ENCODE data around the gene SLC7A5.
"Not testable (repeated sequence)": the region's sequence is repeated elsewhere in the genome, so short reads cannot be mapped to it uniquely, and the experiment has no call there.

The SLC7A5 gene

DNA sequence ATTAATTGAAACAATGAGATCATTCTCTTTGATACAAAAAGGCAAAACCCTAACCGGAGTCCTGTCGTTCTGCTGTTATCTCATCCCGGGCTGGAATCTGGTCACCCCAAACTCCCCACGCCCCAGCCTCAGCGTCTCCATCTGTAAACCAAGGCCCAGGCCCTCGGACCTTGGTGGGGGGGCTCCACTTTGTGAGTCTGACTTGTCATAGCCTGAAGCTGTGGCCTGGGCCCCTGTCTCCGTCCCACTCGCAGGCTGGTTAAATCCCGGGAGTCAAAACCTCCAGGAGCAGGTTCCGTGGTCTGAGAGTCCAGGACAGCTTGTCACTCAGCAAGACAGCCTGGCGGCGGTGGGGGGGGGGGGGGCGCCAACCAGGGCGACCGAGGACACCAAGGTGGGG lies 50.0 kb downstream of the SLC7A5 start:
- no peak for DNase-seq

DNA sequence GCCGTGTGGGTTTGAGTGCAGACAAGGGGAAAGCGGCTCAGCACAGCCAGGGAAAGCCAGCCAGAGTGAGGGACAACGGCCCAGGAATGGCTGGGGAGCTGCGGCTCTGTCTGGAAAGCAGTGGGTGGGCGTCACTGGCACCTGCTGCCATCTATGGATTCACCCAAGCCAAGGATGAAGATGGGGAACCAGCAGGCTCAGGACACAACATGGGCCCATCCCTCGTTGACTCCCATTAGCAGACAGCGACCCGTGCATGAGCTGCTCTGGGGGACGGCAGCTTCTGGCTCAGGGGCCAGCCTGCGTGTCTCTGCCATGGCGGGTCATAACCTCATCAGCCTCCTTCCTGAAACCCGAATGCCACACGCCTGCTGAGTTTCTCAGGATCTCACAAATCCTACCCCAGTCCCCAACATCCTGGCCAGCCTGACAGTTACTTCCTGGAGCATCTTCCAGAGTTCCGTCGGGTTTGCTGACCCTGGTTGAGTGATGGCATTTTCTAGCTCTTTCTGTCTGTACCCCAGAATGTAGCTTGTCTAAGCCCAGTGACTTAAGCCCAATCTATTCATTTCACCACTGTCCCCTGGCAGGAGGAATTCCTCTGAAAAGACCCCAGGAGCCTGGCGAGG lies 50.7 kb downstream of the SLC7A5 start:
- DNase-seq = no peak

DNA sequence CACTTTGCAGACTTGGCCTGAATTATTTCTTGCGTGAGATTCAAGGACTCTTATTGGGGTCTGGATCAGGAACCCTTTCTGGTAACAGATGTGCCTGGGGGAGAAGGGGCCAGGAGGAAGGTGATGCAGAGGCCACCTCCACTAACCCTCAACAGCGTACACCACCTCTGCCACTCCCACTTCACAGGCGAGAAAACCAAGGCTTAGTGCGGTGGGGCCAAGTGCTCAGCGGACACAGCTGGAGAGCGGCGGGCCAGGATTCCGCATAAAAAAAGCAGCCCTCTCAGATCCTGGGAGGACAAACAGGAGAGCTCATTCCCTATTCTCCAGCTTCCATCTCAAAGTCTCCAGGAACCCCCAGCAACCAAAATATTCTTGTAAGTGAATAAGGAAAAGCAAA lies 51.4 kb downstream of the SLC7A5 start:
- no peak for DNase-seq

DNA sequence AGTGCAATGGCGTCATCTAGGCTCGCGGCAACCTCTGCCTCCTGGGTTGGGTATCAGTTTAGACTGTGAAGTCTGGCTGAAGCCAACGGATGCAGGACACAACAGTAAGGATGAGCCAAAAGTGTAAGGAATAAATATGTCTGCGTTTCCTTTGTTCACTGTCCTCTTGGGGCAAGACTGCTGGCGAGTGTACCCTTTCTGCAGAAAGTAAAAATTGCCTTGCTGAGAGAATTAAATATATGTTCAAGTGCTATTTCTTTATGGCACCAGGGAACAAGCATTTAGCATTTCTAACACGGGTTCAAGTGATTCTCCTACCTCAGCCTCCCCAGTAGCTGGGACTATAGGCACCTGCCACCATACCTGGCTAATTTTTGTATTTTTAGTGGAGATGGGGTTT lies 51.9 kb downstream of the SLC7A5 start:
- DNase-seq = not testable (repeated sequence)

DNA sequence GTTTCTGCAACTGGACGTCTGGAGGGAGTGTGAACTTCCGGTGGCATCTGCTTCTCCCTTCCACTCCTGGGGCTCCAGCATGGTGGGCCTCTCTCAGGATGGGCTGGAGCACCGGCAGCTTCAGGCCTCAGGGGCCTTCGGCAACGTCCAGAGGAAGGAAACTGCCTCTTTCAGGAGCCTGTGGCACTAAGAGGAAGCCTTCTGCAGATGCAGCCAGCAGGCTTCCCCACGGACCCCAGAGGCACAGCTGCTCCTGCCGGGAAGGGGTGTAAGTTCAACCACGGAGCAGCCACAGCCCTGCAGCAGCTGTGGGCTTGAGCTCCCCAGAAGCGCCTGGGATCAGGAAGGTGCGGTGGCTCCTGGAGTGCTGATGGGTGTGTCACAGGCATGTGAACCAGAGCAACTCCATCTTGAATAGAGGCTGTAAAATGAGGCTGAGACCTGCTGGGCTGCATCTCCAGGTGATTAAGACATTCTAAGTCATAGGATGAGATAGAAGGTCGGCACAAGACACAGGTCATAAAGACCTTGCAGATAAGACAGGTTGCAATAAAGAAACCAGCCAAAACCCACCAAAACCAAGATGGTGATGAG lies 52.7 kb downstream of the SLC7A5 start:
- DNase-seq = no peak

DNA sequence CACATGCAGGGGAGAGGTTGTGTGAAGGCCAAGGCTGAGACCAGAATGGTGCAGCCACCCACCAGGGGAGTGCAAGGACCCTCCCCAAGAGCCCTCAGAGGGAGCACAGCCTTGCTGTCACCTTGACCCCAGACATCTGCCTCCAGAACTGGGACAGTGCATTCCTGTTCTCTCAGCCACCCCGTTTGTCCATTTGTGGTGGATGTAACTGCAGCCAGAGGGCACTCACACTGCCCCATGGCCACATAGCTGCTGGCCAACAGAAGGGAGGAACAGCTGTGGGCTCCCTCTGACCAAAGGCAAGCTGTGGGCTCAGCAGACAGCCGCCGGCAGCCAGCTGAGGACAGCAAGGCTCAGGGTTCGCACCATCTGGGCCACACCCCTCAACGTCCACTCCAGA lies 53.7 kb downstream of the SLC7A5 start:
- DNase-seq = no peak

DNA sequence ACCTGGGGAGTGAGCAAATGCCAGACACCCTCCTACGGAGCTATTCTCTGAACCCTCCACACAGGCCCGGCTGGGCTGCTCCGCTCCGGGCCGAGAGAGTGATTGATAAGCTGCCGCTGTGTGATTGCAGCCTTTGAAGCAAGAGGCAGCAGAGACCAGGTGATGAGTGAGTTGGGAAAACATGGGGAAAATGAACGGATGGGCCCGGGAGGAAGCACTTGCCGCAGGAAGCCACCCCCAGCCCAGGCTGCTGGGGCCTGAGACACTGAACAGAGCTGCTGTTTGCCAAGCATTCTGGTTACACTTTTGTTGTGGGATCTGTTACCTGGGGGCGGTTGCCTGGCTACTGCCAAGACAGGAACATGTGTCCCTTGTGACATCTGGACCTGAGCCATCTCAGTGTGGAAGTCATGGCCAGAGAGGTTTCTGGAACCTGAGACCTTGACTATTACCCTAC lies 57.1 kb downstream of the SLC7A5 start:
- DNase-seq = no peak

DNA sequence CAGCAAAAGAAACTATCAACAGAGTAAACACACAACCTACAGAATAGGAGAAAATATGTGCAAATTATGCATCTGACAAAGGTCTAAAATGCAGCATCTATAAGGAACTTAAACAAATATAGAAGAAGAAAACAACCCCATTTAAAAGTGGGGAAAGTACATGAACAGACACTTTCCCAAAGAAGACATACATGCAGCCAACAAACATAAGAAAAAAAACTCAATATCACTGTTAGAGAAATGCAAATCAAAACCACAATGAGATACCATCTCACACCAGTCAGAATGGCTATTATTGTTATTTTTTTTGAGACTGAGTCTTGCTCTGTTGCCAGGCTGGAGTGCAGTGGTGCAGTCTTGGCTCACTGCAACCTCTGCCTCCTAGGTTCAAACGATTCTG lies 57.9 kb downstream of the SLC7A5 start:
- not testable (repeated sequence) for DNase-seq

DNA sequence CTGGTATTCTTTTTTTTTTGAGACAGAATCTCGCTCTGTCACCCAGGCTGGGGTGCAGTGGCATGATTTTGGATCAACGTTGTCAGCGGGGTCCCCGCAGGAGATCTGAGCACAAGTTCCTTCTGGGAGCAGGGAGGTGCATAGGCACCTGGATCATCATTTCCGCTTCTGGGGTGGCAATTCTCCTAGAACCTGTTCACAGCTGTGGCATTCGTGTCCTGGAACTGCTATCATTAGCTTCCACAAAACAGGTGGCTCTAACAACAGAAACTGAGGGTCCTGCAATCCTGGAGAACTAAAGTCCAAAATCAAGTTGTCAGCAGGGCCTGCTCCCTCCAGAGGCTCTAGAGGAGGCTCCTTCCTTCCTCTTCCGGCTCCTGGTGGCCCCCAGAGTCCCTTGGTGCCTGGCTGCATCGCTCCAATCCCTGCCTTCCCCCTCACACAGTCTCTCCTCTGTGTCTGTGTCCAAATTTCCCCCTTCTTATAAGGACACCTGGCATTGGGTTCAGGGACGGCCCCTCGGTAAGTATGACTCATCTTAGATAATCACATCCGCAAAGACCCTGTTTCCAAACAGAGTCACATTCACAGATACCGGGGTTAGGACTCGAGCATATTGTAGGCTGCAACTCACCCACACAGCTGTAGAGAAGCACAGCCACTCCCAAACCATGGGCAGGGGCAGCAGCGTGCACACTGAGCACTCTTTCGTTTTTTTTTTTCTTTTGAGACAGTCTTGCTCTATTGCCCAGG lies 60.0 kb downstream of the SLC7A5 start:
- no peak for DNase-seq

DNA sequence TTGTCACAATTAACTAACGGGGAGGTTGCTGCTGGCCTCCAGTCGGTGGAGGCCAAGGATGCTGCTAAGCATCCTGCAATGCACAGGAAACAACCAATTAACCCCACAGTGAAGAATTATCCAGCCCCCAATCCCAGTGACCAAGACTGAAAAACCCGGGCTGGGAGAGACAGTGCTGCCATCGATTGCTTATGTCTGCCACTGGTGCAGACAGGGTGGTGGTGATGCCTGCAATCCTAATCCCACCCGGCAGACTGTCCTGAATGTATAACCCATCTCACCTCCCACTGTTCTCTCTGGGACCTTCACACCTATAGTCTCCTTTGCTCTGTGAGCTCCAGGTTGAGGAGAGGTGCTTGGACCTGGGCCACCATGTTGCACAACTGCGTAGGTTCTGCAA lies 61.2 kb downstream of the SLC7A5 start:
- no peak for DNase-seq

DNA sequence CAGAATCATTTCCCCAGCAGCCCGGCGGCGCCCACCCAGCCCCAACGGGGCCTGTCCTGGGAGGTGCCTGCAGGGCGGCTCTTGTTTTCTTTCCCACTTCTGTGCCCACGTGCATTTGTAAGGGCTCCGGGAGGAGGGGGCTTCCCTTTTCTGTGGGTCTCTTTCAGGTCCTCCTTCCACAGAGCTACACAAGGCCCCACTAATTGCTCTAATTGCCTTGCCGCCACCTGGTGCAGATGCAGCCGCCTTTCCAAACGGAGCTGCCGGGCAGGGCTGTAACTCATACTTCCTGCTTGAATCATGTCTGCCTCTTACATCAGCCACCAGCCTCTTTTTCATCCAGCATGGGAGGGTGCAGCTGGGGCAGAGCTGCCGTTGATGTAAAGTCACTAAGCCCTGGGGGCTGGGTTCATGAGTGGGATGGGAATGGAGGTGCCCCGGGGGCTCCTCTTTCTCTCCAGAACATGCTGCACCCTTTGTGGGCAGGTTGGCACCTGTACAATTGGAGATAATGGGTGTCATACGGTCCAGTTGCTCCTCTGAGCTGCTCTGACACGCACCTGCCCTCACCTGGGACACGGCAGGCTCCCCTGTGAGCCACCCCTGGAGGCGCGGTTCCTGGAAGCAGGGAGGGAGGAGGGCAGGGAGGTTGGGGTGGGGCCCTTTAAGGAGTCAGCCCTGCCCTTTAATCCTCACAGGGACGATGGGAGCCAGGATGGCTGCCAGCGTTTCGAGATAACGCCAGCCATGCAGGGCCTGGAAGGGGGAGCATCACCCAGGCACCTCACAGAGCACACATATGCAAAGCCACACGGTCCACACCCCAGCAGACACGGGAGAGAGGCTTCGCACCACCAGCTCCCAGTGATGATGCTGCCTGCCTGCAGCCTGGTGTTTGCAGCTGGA lies 62.4 kb downstream of the SLC7A5 start:
- peak; percentile 76 to 77 for DNase-seq

DNA sequence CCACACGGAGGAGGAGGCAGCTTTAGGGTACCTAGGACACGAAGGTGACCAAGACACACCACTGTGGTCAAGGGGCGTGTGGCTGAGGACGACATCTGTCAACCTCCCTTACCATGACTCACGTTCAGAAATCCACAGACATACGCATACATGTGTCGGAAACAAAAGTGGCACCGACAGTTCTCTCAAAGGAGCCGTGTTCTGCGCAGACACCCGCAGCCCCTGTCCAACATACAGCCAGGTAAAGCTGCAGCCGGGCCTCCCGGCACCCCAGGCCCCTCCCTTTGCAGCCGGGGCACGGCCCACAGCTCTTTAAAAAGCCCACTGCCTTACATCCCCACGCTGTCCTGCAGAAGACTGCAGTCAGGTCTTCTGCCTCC lies 63.1 kb downstream of the SLC7A5 start:
- DNase-seq = peak; percentile 58 to 62

DNA sequence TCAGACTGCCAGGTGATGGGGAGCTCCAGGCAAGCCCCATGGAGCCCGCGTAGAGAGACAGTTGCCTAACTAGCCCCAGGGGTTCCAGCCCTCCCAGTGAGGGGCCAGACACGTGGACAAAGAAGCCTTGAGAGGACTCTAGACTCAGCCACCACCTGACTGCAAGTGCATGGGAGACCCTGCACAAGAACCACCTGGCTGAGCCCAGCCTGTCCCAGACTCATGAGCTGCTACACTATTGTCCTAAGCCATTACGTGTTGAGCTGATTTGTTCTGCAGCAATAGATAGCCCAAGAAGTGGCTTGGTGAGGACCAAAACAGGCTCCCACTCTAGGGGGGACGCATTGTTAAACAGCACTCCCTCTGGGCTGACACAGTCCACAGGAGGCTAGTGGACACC lies 65.9 kb downstream of the SLC7A5 start:
- DNase-seq = no peak

DNA sequence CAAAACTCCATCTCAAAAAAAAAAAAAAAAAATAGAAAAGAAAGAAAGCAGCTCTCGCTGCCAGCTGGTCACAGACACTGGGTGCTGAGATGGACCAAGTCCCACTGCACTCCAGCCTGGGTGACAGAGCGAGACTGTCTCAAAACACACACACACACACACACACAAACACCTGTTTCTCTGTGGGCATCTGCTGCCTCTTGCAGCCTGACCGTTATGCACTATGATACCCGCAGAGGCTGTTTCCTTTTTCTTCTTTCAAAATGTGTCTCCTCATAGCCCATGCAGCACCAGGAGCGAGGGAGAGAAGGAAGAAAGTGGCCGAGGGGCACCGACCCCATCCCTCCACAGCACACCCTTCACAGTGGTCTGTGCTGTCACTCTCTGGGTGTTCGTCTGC lies 66.6 kb downstream of the SLC7A5 start:
- no peak for DNase-seq

DNA sequence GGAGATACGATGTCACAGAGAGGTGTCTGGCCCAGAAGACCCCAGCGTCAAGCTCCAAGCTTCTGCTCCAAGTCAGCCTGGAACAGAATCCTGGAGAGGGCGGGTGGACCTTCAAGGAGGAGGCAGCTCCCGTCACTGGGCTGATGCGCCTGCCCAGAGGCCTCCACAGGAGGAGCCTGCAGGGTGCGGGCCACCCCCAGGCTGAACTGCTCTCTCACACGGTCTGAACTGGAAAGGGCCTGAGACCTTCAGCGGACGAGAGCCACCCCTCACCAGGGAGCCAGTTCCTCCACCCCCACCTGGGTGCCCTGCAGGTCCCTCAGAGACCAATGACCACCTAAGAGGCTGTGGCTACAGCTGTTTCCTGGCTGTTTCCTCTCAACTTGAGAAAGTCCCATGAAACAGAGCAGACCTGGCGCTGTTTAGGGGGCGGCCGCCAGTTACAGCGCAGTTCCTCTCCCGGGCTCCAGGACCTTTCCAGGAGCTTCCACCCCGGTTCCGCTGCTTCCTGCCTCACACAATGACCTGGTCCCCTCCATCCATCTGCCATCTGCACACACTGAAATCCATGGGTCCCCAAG lies 67.5 kb downstream of the SLC7A5 start:
- DNase-seq = no peak

DNA sequence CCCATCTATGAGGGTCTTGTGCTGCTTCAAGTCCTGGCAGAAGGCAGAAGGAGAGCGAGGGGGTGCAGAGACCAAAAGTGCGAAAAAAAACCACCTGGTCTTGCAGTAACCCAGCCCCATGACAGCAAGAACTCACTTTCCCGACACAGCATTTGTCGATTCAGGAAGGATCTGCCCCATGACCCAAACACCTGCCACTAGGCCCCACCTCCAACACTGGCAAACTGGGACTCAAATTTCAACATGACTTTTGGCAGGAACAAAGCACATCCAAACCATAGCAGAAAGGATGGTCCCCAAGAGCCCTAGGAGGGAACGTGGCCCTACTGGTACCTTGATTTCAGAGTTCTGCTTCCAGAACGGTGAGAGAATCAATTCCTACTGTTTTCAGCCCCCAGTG lies 68.8 kb downstream of the SLC7A5 start:
- no peak for DNase-seq

DNA sequence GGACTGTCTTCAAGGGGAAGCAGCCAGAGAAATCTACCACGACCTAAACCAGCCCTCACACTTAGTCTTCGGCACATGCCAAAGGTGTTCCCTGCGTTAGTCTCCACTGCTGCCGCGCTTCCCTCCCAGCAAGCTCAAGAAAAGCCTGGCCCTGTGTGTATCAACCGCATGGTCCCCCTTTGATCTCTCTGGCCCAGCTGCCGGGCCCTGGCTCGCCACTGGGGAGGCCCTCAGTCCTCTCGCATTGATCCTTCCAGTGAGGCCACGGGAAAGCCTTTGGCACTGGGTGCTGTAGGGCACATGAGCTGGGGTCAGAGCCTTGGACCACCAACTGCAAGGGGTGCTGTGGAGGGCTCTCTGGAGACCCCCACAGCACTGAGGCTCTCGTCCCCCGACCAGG lies 74.0 kb downstream of the SLC7A5 start:
- no peak for DNase-seq

DNA sequence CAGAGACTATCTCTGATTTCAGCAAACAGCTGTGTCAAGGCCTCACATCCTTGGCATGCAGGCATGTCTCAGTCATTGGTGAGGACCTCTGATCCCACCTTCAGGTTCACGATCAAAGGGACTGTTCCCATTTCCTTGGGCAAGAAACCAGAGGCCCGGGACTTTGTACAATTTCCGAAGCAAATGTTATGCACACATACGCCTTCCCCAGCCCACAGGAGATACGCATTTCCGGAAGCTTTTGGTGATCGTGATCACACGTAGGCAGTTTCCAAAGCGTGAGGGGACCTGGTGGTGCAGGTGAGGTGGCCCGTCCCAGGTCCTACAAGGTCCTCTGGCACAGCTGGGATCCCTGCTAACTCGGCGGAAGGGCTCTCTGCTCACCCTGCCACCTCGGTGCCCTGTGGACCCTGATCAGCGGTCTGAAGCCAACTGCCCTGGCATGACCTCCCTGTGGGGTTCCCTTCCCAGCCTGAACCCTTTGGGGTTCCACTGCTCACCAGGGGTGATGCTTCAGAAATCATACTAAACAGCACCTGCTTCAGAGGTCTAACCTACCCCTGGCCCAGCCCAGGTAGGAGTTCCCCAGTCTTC lies 74.7 kb downstream of the SLC7A5 start:
- DNase-seq = no peak

DNA sequence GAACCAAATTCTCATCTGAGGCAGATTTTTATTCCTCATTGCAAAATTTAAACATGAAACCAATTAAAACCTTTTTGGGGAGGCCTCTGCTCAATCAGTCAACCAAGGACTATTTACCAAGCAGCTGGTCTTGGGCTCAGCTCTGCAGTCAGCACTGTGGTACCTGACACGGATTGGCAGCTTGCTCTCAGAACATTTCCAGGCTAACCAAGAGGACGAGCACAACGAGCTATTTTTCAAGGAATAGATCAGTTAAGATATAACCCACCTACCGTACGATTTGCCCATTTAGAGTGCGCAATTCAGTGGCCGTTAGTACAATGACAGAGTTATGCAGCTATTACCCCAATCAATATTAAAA lies 77.1 kb downstream of the SLC7A5 start:
- no peak for DNase-seq

DNA sequence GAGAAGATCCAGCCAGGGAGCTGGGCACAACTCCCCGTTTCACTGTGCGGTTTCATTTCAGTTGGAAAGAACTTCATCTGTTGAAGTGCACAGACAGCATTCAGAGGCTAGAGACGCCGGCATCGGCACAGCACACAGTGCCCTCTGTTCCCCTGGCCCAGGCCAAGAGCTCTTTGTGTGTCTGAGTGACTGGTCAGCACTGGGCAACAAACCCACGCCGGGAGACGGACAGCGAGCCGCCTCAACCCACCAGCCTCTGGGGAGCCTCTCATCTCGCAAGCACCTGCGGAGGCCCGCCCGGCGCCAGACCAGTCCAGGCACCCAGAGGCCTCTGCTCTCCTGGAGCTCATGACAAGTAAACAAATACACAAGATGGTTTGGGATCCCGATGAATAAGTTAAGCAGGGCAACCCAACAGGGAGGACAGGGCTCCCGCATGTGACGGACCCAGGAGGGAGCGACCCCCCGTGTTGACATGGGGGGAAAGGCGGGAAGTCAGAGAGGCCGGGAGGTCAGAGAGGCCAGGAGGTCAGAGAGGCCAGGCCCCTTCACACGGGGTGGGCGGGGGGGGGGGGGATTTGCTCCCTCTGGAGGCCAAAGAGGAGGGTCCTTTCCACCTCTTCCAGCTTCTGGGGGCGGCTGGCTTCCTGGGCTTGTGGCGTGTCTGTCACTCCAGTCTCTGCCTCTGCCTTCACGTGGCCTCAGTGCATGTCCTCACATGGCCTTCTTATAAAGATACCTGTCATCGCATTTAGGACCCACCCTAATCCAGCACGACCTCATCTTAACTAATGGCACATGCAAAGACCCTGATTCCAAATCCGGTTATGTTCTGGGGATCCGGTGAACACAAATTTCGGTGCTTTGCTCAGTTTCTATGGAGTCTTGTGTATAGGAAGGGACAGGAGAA lies 77.8 kb downstream of the SLC7A5 start:
- no peak for DNase-seq

DNA sequence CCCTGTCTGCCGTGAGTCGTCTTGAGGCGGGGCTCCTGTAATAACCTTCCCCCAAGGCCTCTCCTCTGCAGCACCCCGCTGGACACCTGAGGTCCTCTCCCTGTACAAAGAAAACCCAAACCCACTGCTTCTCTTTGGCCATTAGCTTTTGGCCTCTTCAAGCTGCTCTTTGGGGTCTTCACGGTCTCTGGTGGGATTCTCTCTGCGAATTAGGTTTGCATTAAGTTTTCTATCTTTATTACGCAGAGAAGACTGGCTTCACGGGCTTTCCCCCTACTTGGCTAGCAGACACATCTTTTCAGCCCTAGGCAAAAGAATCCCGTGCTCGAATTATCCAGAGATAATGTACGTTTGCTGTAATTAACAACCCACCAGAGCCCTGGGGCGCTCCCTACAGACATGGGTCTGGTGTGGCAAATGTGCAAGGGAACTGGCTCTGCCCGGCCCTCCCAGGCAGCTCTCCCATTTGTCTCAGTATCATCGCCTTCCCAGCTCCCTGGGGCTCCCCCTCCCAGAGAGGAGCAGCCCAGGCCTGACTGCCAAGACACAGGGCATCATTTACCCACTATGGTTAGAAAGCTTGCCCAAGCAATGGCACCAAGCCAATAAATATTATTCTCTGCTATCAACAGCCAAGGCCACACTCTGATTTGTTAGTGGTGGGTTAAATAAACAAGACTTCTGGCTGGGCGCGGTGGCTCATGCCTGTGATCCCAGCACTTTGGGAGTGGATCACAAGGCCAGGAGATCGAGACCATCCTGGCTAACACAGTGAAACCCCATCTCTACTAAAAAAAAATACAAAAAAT lies 78.8 kb downstream of the SLC7A5 start:
- DNase-seq = no peak
